DMS 273 treated with DMSO at 0.1 percent for 48 hours (cell line): ENCODE data around the gene DPYD.

Source experiments
- DNase-seq: peaks from one replicate; lab custom pipeline; 2025; lab: John Stamatoyannopoulos, UW

Gene DPYD

GRCh38 chr1:97610748-97611147 is 310.1 kb downstream of the DPYD start:
- no peak for DNase-seq

GRCh38 chr1:97610102-97610501 is 310.7 kb downstream of the DPYD start:
- DNase-seq = no peak

GRCh38 chr1:97608272-97608671 is 312.6 kb downstream of the DPYD start:
- DNase-seq = no peak

GRCh38 chr1:97603776-97604175 is 317.1 kb downstream of the DPYD start:
- DNase-seq = no peak

GRCh38 chr1:97603218-97603617 is 317.6 kb downstream of the DPYD start:
- no peak for DNase-seq

GRCh38 chr1:97599447-97599846 is 321.4 kb downstream of the DPYD start:
- DNase-seq = no peak

GRCh38 chr1:97593192-97593591 is 327.6 kb downstream of the DPYD start:
- DNase-seq = no peak

GRCh38 chr1:97588772-97589171 is 332.1 kb downstream of the DPYD start:
- no peak for DNase-seq

- DNase-seq = no peak
These were observed 339.2 kb downstream of the DPYD start for GRCh38 chr1:97581614-97582051.

GRCh38 chr1:97577613-97578012 is 343.2 kb downstream of the DPYD start:
- DNase-seq = no peak

GRCh38 chr1:97573553-97573952 is 347.3 kb downstream of the DPYD start:
- DNase-seq = no peak

- DNase-seq = no peak
These were observed 348.3 kb downstream of the DPYD start for GRCh38 chr1:97572561-97572960.

- DNase-seq = no peak
These were observed 349.1 kb downstream of the DPYD start for GRCh38 chr1:97571760-97572159.

GRCh38 chr1:97570691-97571090 is 350.1 kb downstream of the DPYD start:
- no peak for DNase-seq

- DNase-seq = no peak
These were observed 353.7 kb downstream of the DPYD start for GRCh38 chr1:97567000-97567749.

- no peak for DNase-seq
These were observed 354.9 kb downstream of the DPYD start for GRCh38 chr1:97565886-97566285.

GRCh38 chr1:97563926-97564325 is 356.9 kb downstream of the DPYD start:
- DNase-seq = no peak

GRCh38 chr1:97562081-97562480 is 358.8 kb downstream of the DPYD start:
- no peak for DNase-seq

GRCh38 chr1:97560714-97561113 is 360.1 kb downstream of the DPYD start:
- DNase-seq = no peak

GRCh38 chr1:97553971-97554370 is 366.9 kb downstream of the DPYD start:
- no peak for DNase-seq

- no peak for DNase-seq
These were observed 369.7 kb downstream of the DPYD start for GRCh38 chr1:97551113-97551512.

GRCh38 chr1:97545446-97545845 is 375.4 kb downstream of the DPYD start:
- DNase-seq = no peak

GRCh38 chr1:97540346-97540888 is 380.4 kb downstream of the DPYD start:
- DNase-seq = no peak

GRCh38 chr1:97538113-97538512 is 382.7 kb downstream of the DPYD start:
- DNase-seq = no peak
